Thoracic aorta (tissue), 2 donors: Measurements from ENCODE around the gene PPME1. TPM values are rescaled to one million over a fixed set of nuclear protein-coding genes. Genes with fewer than 3 reads are reported as not detected.

ENCODE experiments used
- ATAC-seq: fragments of 150-250 bp; one replicate; pipeline ENCODE4 v1.8.0; 2017; ENCODE audit warnings: low read depth; ENCODE audit not compliant: insufficient number of reproducible peaks, low FRiP score
- DNase-seq: peaks from one replicate; pipeline ENCODE4 v3.0.0-alpha.2; 2020; ENCODE audit warnings: low spot score
- H3K27ac ChIP-seq, 2 donors: fragments of 200-600 bp; sonication (generic); 1 replicate in 1 of 2; 2 replicates in 1 of 2; pipeline ENCODE4 v1.5.1; 2016; ENCODE audit warnings: mild to moderate bottlenecking in 2 of 2, moderate library complexity in 2 of 2
- H3K27me3 ChIP-seq: fragments of 200-600 bp; sonication (generic); replicated peaks from 2 replicates; pipeline ENCODE4 v1.6.0; 2016; ENCODE audit warnings: mild to moderate bottlenecking; ENCODE audit not compliant: insufficient read depth
- H3K36me3 ChIP-seq: fragments of 200-600 bp; sonication (generic); one replicate; pipeline ENCODE4 v1.5.1; 2016
- H3K4me1 ChIP-seq, 2 donors: fragments of 200-600 bp; sonication (generic); 1 replicate in 1 of 2; 2 replicates in 1 of 2; pipeline versions ENCODE4 v1.5.1 to v1.6.0; 2016; ENCODE audit warnings: low read depth in 2 of 2, mild to moderate bottlenecking in 1 of 2; ENCODE audit not compliant: control insufficient read depth in 1 of 2
- H3K4me3 ChIP-seq: fragments of 200-600 bp; sonication (generic); 2 replicates; pipeline ENCODE4 v1.5.1; 2016; ENCODE audit warnings: mild to moderate bottlenecking
- H3K9me3 ChIP-seq: fragments of 200-600 bp; sonication (generic); 2 replicates; pipeline ENCODE4 v1.5.1; 2016
- CTCF ChIP-seq: fragments of 200-600 bp; sonication (generic); IDR thresholded peaks from one replicate; pipeline ENCODE4 v1.5.1; 2019; ENCODE audit warnings: antibody characterized with exemption
- total RNA-seq, 2 donors: library from RNA; depleted of rRNA; stranded (reverse); fragments of >200 nt; gene quantifications; one replicate each; pipeline versions ENCODE4 v1.1.0 to v1.2.3, GENCODE V29; 2016

The PPME1 gene
- total RNA-seq, 2 donors from 2014 or later, result 31.2 to 37.4 TPM

- Histone ChIP-seq H3K36me3 (no peaks in the 10 kb centered on the region), H3K9me3 (no peaks in the 10 kb centered on the region), H3K27ac (no peak overlapping the region), H3K4me3 (no peak overlapping the region), H3K27me3 (no peaks in the 10 kb centered on the region), H3K4me1 (no peaks in the 10 kb centered on the region)
- ATAC-seq (no peak), DNase-seq (no peak)
- no peak for TF ChIP-seq CTCF
Observed at GRCh38 chr11:74185695-74186094, 14.6 kb downstream of the PPME1 start.

GRCh38 chr11:74195828-74196227 is 24.7 kb downstream of the PPME1 start:
- Histone ChIP-seq H3K9me3 (no peaks in the 10 kb centered on the region), H3K27me3 (no peaks in the 10 kb centered on the region), H3K36me3 (no peaks in the 10 kb centered on the region), H3K4me1 (no peaks in the 10 kb centered on the region), H3K27ac (no peak overlapping the region), H3K4me3 (no peak overlapping the region)
- no peak for TF ChIP-seq CTCF
- ATAC-seq (no peak), DNase-seq (no peak)

DNA sequence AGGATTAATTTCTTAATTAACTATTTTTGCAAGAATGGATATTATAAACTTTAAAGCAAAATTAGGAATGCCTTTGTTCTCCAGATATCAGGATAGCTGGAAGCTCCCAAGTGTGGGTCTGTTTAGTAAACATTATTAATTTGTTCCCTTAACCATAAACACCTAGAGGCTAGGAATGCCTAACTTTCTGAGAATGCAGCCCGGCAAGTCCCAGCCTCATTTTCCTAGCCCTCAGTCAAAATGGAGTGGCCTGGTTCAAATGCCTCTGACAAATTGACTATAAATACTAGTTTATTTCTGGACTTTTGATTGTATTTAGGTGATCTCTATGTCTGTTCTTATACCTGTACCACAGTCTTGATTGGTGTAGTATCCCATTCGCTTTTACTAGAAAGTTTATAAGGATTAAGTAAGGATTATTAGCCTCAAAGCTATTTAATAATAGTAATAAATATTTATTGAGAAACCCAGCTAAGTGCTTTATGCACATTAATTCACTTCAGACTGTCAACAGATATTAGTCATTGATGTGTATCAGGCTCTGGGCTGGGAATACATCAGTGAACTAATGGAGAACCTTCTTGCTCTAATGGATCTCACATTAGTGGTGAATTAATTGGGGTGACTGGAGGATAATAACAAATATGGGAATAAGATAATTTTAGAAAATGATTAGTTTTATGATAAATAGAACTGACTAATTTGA is 25.8 kb downstream of the PPME1 start:
- peaks cover 0 to 6% of the 10 kb centered on the region in 2 donors for H3K4me1 ChIP-seq
- no peak for ATAC-seq
- TF ChIP-seq CTCF, result no peak
- no peaks in the 10 kb centered on the region for H3K27me3 ChIP-seq
- no peak for DNase-seq
- no peak overlapping the region for H3K4me3 ChIP-seq
- no peak overlapping the region for H3K27ac ChIP-seq
- no peaks in the 10 kb centered on the region for H3K36me3 ChIP-seq
- H3K9me3 ChIP-seq, result no peaks in the 10 kb centered on the region

DNA sequence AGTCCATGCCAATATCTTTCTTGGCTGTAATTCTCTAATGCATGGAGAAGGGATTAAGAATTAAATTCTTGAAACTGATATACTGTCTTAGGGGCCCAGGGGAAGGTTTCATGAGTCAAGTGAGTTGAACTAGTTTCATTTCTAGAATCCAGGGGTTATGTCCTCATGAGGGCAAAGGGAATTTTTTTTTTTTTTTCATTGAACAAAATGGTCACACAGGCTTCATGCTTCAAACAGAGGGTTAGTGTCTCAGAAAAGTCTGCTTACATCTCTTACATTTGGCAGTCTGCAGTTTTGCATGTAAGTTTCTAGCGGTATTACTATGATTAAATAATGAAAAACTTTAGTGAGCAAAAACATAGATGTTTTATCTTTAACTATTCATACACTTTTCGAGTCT is 32.9 kb downstream of the PPME1 start:
- Histone ChIP-seq H3K27ac (no peak overlapping the region), H3K4me3 (no peak overlapping the region), H3K4me1 (peaks cover 0 to 7% of the 10 kb centered on the region in 2 donors), H3K9me3 (no peaks in the 10 kb centered on the region), H3K27me3 (no peaks in the 10 kb centered on the region), H3K36me3 (peaks cover 4% of the 10 kb centered on the region)
- ATAC-seq, result no peak
- no peak for TF ChIP-seq CTCF
- DNase-seq, result no peak

DNA sequence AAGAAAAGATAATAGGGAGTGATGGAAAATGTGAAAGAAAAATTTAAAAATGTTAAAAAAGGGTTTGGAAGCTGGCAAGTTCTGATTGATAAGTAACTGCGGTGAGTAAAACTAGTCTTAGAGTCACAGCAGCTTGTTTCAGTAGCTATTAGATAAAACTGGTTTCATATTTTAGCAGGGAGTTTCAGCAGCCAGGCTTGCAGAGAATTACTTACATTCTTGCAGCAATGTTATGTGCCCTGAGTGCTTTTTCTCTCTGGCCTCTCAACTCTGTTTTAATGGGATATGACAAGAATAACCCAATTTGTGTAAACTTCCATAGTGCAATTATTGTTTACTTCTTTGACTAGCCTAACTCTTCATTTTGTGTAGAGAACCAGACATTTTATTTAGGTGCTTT is 33.6 kb downstream of the PPME1 start:
- Histone ChIP-seq H3K27me3 (no peaks in the 10 kb centered on the region), H3K4me1 (peaks cover 0 to 7% of the 10 kb centered on the region in 2 donors), H3K4me3 (no peak overlapping the region), H3K36me3 (peaks cover 12% of the 10 kb centered on the region), H3K27ac (no peak overlapping the region), H3K9me3 (no peaks in the 10 kb centered on the region)
- TF ChIP-seq CTCF, result no peak
- DNase-seq, result no peak
- no peak for ATAC-seq
